Trophoblast cell (in vitro differentiated cells and primary cell): ENCODE data around the gene DUOX2.
"Not testable (repeated sequence)": the region's sequence is repeated elsewhere in the genome, so short reads cannot be mapped to it uniquely, and the experiment has no call there.

ENCODE experiments used
- DNase-seq, 2 donors: peaks; one replicate each; pipeline ENCODE4 v3.0.0-alpha.2; 2016
- H2AFZ ChIP-seq: 2 replicates; pipeline ENCODE4 v1.6.1; 2013; ENCODE audit warnings: low read length, moderate library complexity, mild to moderate bottlenecking; ENCODE audit not compliant: insufficient read depth, poor library complexity
- H2AK5ac ChIP-seq: 2 replicates; pipeline ENCODE4 v1.6.1; 2013; ENCODE audit warnings: mild to moderate bottlenecking, low read length
- H2BK120ac ChIP-seq: 2 replicates; pipeline ENCODE4 v1.6.1; 2013; ENCODE audit warnings: low read length, mild to moderate bottlenecking, moderate library complexity; ENCODE audit not compliant: insufficient read depth, poor library complexity
- H2BK12ac ChIP-seq: 2 replicates; pipeline ENCODE4 v1.6.1; 2013; ENCODE audit warnings: mild to moderate bottlenecking, low read length, moderate library complexity
- H2BK5ac ChIP-seq: 2 replicates; pipeline ENCODE4 v1.6.1; 2013; ENCODE audit warnings: low read length, low read depth, moderate library complexity, mild to moderate bottlenecking; ENCODE audit not compliant: poor library complexity
- H3K14ac ChIP-seq: 2 replicates; pipeline ENCODE4 v1.6.1; 2013; ENCODE audit warnings: mild to moderate bottlenecking, low read length
- H3K18ac ChIP-seq: 2 replicates; pipeline ENCODE4 v1.6.1; 2013; ENCODE audit warnings: mild to moderate bottlenecking, low read length
- H3K23ac ChIP-seq: 2 replicates; pipeline ENCODE4 v1.6.1; 2013; ENCODE audit warnings: low read length
- H3K27ac ChIP-seq: 2 replicates; pipeline ENCODE4 v1.5.1; 2013; ENCODE audit warnings: low read depth, mild to moderate bottlenecking, inconsistent platforms, low read length, moderate library complexity
- H3K27me3 ChIP-seq: 2 replicates; pipeline ENCODE4 v1.6.1; 2013; ENCODE audit warnings: inconsistent platforms, mild to moderate bottlenecking, low read length, moderate library complexity; ENCODE audit not compliant: insufficient read depth
- H3K36me3 ChIP-seq, 2 experiments: 1 replicate in 1 of 2; 2 replicates in 1 of 2; pipeline ENCODE4 v1.6.1; 2013; ENCODE audit warnings: low read length in 2 of 2, mild to moderate bottlenecking in 2 of 2, moderate library complexity in 1 of 2; ENCODE audit not compliant: insufficient read depth in 2 of 2, control insufficient read depth in 1 of 2
- H3K4ac ChIP-seq: 2 replicates; pipeline ENCODE4 v1.6.1; 2013; ENCODE audit warnings: low read depth, mild to moderate bottlenecking, low read length, moderate library complexity
- H3K4me1 ChIP-seq, 2 experiments: 1 replicate in 1 of 2; 2 replicates in 1 of 2; pipeline ENCODE4 v1.6.1; 2013; ENCODE audit warnings: low read length in 2 of 2, mild to moderate bottlenecking in 2 of 2, moderate library complexity in 1 of 2; ENCODE audit not compliant: insufficient read depth in 2 of 2, control insufficient read depth in 1 of 2
- H3K4me2 ChIP-seq: 2 replicates; pipeline ENCODE4 v1.6.1; 2013; ENCODE audit warnings: inconsistent platforms, mild to moderate bottlenecking, low read length, moderate library complexity
- H3K4me3 ChIP-seq: 2 replicates; pipeline ENCODE4 v1.5.1; 2013; ENCODE audit warnings: mild to moderate bottlenecking, low read depth, low read length, inconsistent platforms
- H3K79me1 ChIP-seq: one replicate; pipeline ENCODE4 v1.6.1; 2013; ENCODE audit warnings: low read length
- H3K79me2 ChIP-seq: 2 replicates; pipeline ENCODE4 v1.6.1; 2013; ENCODE audit warnings: low read length, mild to moderate bottlenecking; ENCODE audit not compliant: control insufficient read depth, insufficient read depth, poor library complexity
- H3K9ac ChIP-seq: 2 replicates; pipeline ENCODE4 v1.6.1; 2013; ENCODE audit warnings: mild to moderate bottlenecking, low read length
- H3K9me3 ChIP-seq: 2 replicates; pipeline ENCODE4 v1.6.1; 2013; ENCODE audit warnings: low read depth, mild to moderate bottlenecking, control low read depth, inconsistent platforms, low read length; ENCODE audit not compliant: insufficient read depth
- H4K12ac ChIP-seq: 2 replicates; pipeline ENCODE4 v1.6.1; 2013; ENCODE audit warnings: low read depth, mild to moderate bottlenecking, low read length, moderate library complexity
- H4K8ac ChIP-seq: 2 replicates; pipeline ENCODE4 v1.6.1; 2013; ENCODE audit warnings: low read depth, mild to moderate bottlenecking, low read length, moderate library complexity
- H4K91ac ChIP-seq: one replicate; pipeline ENCODE4 v1.6.1; 2013; ENCODE audit warnings: low read depth, mild to moderate bottlenecking, low read length, moderate library complexity
- WGBS: extraction: QIAGEN DNeasy Blood & Tissue Kit; methylation state at CpG from one replicate; pipeline ENCODE4 v1.1.7; 2013; ENCODE audit warnings: missing lambda C conversion rate; ENCODE audit not compliant: insufficient read length, insufficient coverage; ENCODE audit errors: extremely low coverage; 5-methylcytosine and 5-hydroxymethylcytosine counted together

DUOX2 gene

DNA sequence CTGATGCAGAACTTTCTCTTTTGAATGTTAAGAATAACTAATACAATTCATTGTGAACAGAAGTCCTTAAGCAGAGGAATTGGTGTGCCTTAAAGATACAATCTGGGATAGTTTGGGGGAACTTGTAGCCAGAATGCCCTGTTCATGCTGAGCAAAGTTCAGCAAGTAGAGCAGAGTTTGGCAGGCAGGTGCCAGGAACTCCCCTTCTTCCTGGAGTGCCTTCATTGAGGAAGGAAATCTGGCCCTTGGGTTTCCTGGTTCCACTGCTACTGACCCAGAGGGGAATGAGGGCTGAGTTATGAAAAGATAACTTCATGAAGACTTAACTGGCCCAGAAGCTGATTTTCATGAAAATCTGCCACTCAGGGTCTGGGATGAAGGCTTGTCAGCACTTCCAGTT, 40.4 kb downstream of the DUOX2 start:
- not testable (repeated sequence) for H4K8ac ChIP-seq, H3K27me3 ChIP-seq, H4K12ac ChIP-seq, H3K9me3 ChIP-seq, H2AK5ac ChIP-seq, H3K79me2 ChIP-seq, H3K4me2 ChIP-seq, H2BK120ac ChIP-seq, H3K23ac ChIP-seq, H2BK5ac ChIP-seq, H3K27ac ChIP-seq, H3K4ac ChIP-seq, H3K36me3 ChIP-seq, H3K18ac ChIP-seq, H3K4me3 ChIP-seq, H3K79me1 ChIP-seq, H3K4me1 ChIP-seq, H2BK12ac ChIP-seq, H2AFZ ChIP-seq, H3K9ac ChIP-seq, H4K91ac ChIP-seq, H3K14ac ChIP-seq, DNase-seq

DNA sequence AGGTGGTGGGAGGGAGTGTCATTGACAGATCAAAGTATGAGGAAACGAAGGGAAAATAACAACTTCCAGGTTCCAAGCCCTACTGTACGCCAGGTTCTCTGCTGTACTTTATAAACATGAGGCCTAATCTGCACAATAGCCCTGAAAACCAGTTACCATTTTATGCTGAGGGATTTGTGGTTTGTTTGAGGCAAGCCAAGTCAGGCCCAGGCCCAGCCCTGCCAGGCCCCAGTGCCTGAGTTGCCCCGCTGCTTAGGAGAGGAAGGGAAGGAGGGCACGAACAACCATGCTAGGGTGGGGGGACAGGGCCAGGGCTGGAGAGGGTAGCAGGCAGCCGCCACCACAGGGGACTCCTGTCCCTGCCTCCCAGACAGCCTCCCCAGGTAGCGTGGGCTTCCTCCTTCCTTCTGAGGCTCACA, 44.0 kb downstream of the DUOX2 start:
- no CpG with 5 or more reads among the region's 6 CpGs for WGBS
- not testable (repeated sequence) for H3K27ac ChIP-seq

DNA sequence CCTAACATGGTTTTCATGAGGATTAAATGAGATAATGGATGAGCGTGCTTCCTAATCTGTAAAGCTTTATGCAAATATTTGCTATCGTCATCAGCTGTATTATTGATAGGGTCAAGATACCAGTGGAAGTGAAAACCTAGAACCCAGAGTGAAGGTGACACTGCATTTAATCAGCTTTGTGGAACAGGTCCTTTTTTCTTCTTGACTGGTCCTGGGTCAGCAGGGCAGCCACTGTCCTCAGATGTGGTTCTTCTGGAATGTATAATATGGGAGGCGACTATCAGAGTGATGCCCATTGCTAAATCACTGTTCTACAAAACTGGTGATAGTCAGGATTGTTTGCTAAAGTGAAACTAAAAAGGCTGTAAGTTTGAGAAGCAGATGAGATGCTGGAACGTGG, 49.6 kb downstream of the DUOX2 start:
- Histone ChIP-seq H3K27ac (no peak overlapping the region), H3K36me3 (no peaks in the 10 kb centered on the region), H4K8ac (no peak overlapping the region), H3K14ac (no peak overlapping the region), H2AK5ac (no peak overlapping the region), H3K4me1 (no peaks in the 10 kb centered on the region), H3K4me3 (no peak overlapping the region), H3K79me1 (no peaks in the 10 kb centered on the region), H4K12ac (no peak overlapping the region), H3K79me2 (no peaks in the 10 kb centered on the region), H2BK12ac (no peak overlapping the region), H2AFZ (no peak overlapping the region), H2BK5ac (no peak overlapping the region), H3K4me2 (no peak overlapping the region), H2BK120ac (no peak overlapping the region), H4K91ac (no peak overlapping the region), H3K4ac (no peak overlapping the region), H3K27me3 (no peaks in the 10 kb centered on the region), H3K18ac (no peak overlapping the region), H3K9ac (no peak overlapping the region), H3K23ac (no peak overlapping the region), H3K9me3 (no peaks in the 10 kb centered on the region)
- peak; percentile 37 to 42 for DNase-seq
- WGBS, result no CpG with 5 or more reads among the region's 4 CpGs

More for the DNA sequence above, 44.0 kb downstream of the DUOX2 start:
- not testable (repeated sequence) for DNase-seq, H3K4me1 ChIP-seq, H3K4ac ChIP-seq, H2AK5ac ChIP-seq, H4K8ac ChIP-seq, H3K4me3 ChIP-seq, H3K79me2 ChIP-seq, H3K79me1 ChIP-seq, H3K36me3 ChIP-seq, H2BK120ac ChIP-seq, H3K9ac ChIP-seq, H4K91ac ChIP-seq, H3K4me2 ChIP-seq, H2BK12ac ChIP-seq, H3K18ac ChIP-seq, H2AFZ ChIP-seq, H3K14ac ChIP-seq, H3K27me3 ChIP-seq, H2BK5ac ChIP-seq, H3K23ac ChIP-seq, H4K12ac ChIP-seq, H3K9me3 ChIP-seq

DNA sequence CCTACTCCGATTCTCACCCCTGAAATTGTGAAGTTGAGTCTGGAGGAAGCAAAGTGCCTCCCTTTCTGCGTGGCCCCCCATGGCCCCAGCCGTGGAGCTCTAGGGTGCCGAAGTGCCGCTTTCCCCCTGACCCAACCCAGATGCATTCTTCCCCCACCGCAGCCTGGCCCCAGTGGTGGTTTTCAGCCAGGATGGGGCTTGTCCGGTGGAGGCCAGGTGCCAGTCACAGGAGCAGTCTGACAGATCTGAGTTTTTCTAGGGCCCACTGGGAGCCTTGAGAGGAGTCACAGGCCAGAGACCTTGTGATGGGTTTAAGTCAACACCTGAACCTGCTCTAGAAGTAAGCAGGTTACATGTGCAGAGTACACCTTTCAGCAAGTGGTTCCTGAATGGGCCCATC, 51.7 kb downstream of the DUOX2 start:
- H3K14ac ChIP-seq, DNase-seq, H2AFZ ChIP-seq, H3K4me2 ChIP-seq, H3K36me3 ChIP-seq, H3K79me2 ChIP-seq, H2BK120ac ChIP-seq, H4K12ac ChIP-seq, H3K4me3 ChIP-seq, H3K23ac ChIP-seq, H3K27me3 ChIP-seq, H4K8ac ChIP-seq, H2AK5ac ChIP-seq, H3K4me1 ChIP-seq, H3K79me1 ChIP-seq, H2BK12ac ChIP-seq, H3K4ac ChIP-seq, H3K27ac ChIP-seq, H3K9ac ChIP-seq, H4K91ac ChIP-seq, H2BK5ac ChIP-seq, H3K18ac ChIP-seq, H3K9me3 ChIP-seq: not testable (repeated sequence)
- WGBS, result no CpG with 5 or more reads among the region's 7 CpGs
